ENCODE data around the gene TRIM31.

The TRIM31 gene

GRCh38 chr6:30075094-30075789 lies 37.6 kb downstream of the TRIM31 start, which contains the start of gene RNF39:
RNF39 (minus strand) TSS chr6:30075769; CDS start chr6:30075585, 184 bp downstream.
- no peak for DNase-seq

GRCh38 chr6:30074331-30075093 lies 38.4 kb downstream of the TRIM31 start:
- no peak for DNase-seq

- DNase-seq = no peak
Measured at GRCh38 chr6:30073489-30074235, 39.2 kb downstream of the TRIM31 start.

- no peak for DNase-seq
Measured at GRCh38 chr6:30071858-30072257, 41.0 kb downstream of the TRIM31 start.

- DNase-seq = no peak
Measured at GRCh38 chr6:30071081-30071818, 41.6 kb downstream of the TRIM31 start.

- no peak for DNase-seq
Measured at GRCh38 chr6:30067460-30068139, 45.3 kb downstream of the TRIM31 start.

- DNase-seq = peak; percentile 91 to 100 (median 98)
Measured at GRCh38 chr6:30066577-30067459, 46.1 kb downstream of the TRIM31 start, which contains the start of gene PPP1R11. PPP1R11 (plus strand) TSS chr6:30067198; CDS start chr6:30067411, 213 bp downstream.

- DNase-seq = no peak
Measured at GRCh38 chr6:30066082-30066481, 46.8 kb downstream of the TRIM31 start.

- no peak for DNase-seq
Measured at GRCh38 chr6:30063315-30063714, 49.6 kb downstream of the TRIM31 start.

- DNase-seq = no peak
Measured at GRCh38 chr6:30062471-30063178, 50.3 kb downstream of the TRIM31 start.

GRCh38 chr6:30061858-30062458 lies 50.9 kb downstream of the TRIM31 start:
- peak in 1 of 14 donors; percentile 55 for DNase-seq

- DNase-seq = peak; percentile 37 to 95 (median 85)
Measured at GRCh38 chr6:30061092-30061857, 51.6 kb downstream of the TRIM31 start, which contains the start of gene POLR1H. POLR1H (plus strand) TSS chr6:30061265; CDS start chr6:30061525, 260 bp downstream.

GRCh38 chr6:30060606-30061091 lies 52.2 kb downstream of the TRIM31 start:
- DNase-seq = peak in 5 of 14 donors; percentile 45 to 68 (median 59)

- no peak for DNase-seq
Measured at GRCh38 chr6:30055513-30055912, 57.4 kb downstream of the TRIM31 start.

GRCh38 chr6:30053682-30054081 lies 59.2 kb downstream of the TRIM31 start:
- no peak for DNase-seq
